HL-60/S4 treated with phorbol 12-myristate 13-acetate at 8.2 ng/mL for 4 days and 3 days (cell line): ENCODE results near the gene SLC7A6OS.

Source experiments
- in situ Hi-C: fragments of 300-500 bp; cut with MboI; formaldehyde crosslinking; loops from 2 replicates; pipeline ENCODE4 v1.15.0; 2022; ENCODE audit warnings: low sequenced_read_pairs

The SLC7A6OS gene

DNA sequence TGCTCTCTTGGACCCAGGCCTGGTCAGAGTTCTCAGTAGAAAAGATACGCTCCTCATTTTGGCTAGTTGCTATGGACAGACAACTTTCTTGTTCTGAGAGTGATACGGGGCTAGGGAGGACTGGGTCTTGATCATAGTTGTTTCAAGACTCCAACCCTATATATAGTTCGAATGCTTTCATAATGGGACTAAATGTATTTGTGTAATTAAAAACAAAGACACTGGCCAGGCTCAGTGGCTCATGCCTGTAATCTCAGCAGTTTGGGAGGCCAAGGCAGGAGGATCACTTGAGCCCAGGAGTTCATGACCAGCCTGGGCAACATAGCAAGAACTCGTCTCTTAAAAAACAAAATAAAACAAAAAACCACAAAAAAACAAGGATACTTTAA, 28.7 kb downstream of the SLC7A6OS start:
- in situ Hi-C loops: no loop called here

DNA sequence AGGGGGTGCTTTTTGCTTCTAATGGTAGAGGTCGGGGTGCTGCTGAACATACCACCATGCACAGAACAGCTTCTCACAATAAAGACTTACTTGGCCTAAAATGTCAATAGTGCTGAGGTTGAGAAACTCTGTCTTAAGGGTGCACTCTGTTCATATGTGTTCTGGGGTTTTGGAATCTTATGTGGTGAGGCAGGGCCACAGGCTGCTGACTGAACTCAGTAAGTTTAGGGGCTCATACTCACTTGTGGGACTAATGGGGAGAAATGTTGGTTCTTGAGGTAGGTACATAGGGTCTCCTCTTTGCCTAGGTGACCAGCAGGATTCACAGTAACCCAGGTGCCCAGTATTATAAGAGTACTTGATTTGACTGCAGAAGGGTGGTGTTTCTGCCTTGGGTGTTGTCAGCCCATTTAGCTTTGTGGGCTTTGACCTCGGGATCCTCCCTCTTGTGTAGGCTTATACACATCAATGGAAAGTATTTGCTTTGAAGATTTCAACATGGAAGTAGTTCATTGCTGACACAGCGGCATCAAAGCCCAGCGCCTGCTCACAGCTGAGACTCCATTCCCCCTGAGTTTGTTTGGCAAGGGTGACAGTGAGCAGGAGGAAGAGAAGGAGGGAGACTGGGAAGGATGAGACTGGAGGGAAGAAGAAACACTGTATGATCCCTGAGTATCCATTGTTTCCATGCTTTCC, 29.2 kb downstream of the SLC7A6OS start:
- in situ Hi-C loops: no loop called here

DNA sequence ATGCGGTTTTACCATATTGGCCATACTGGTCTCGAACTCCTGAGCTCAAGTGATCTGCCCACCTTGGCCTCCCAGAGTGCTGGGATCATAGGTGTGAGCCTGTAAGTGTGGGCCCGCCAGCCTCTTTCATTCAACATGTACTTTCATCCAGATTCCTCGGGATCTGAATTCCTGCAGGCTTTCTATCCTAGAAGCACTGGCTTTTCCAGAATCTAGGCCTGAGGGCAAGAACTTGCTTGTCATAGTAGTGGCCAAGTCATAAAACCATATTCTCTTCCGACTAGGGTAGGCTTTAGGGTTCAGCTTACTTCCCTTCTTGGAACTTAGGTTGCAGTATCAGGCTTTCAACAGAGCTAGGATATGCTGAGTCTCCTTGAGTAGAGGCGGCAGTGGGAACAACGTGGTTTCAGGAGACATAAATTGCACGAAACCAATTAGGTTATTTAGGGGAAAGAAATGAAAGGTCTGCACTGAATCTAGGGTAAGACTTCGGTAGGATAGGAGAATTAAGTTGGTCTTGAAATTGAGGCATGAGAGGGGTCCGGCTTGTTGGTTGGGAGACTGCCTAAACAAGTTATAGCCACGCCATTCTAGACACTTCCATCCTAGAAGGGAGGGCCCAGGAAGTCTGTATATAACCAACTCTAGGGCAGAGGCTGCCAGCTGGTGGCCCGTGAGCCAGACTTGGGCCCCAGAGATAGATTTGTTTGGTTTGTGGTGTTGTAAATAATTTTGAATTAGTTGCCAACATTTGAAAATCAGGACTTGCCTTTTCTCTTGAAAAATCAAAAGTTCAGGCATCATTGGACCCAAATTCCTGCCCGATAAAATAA, 30.8 kb downstream of the SLC7A6OS start:
- in situ Hi-C loops: no loop called here

DNA sequence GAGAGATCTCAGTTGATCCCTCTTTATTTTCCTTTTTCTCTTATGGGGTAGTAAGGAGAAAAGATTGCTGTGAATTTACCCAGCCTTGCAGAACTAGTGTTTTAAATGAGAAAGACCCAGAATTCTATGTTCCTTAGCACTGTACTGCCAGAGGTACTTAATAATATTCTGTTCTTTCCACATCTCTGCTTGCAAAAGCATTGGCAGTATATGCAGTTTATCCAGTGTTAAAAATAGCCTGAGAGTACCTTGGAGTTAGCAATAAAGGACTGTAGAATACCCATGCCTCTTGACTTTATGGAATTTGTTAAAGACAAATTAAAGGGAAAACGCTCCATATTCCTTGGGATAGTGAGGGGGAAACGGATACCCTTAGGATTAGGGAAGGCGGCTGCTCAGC, 34.5 kb downstream of the SLC7A6OS start:
- in situ Hi-C loops: no loop called here

DNA sequence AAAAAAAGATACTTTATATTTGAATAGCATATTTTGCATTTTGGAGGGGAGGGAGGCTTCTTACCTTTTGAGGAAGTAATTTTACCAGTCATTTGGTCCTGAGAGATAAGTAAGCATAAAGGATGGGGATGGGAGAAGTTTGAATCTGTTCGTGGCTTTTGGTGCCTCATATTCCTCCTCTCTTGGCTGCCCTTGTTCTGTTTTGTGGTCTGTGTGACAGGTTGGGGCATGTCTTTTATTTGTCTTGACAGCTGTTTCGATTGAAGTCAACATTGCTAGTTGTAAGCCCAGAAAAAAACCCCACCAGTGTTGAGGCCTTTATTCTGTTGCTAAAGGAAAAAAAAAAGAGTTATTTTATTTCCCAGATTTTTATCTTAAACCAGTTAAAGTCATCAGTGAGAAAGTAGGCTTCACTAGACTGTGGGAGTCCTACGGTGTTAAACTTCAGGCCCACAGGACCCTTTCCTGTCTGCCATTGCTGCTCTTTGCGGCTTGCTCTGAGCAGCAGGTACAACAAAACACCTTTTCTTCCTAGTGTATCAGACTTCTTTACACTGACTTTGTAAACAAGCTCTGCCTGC, 35.0 kb downstream of the SLC7A6OS start:
- in situ Hi-C loops: no loop called here

DNA sequence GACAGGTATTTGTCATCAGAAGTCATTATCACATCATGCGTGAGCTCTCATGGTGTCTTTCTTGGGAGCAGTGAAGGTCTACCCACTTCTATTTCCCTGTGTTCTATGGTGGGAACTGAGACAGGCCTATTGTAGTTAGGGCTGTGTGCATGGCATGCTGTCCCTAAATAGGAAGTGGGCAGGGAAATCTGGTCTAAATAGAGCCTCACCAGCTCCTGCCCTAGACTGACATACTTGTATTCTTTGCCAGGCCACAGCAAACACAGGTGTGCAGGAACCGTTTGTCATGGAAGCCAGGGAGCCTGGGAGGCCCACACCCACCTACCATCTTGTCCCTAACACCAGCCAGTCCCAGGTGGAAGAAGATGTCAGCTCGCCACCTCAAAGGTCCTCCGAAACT, 36.3 kb downstream of the SLC7A6OS start:
- in situ Hi-C loops: no loop called here

DNA sequence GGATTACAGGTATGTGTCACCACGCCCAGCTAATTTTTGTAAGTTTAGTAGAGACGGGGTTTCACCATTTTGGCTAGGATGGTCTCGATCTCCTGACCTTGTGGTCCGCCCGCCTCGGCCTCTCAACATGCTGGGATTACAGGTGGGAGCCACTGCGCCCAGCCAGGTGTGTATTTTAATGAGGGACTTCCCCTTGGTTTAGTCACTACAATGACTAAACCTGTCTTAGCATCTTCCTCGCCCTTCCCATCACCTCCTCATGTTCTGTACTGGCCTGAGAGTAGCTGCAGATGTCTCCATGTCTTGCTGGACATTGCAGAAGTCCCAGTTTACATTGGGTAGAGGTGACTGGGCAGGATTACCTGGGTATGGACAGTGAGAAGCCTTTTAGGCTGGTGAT, 36.9 kb downstream of the SLC7A6OS start:
- in situ Hi-C loops: no loop called here

DNA sequence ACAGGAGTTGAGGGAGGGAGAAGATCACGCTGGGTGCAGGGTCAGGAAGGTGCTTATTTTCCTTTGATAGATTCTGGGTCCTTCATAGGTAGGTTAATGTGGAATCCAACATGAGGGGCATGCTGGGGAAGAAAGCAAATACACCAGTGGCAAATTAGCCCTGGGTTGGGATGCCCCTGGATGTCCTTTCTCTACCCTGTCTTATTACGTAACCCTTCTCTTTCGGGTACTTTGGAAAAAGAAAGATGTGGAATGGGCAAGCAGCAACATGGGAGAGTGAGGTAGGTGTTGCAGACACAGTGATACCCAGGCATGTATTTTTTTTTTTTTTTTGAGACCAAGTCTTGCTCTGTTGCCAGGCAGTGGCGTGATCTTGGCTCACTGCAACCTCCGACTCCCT, 37.3 kb downstream of the SLC7A6OS start:
- in situ Hi-C loops: no loop called here

DNA sequence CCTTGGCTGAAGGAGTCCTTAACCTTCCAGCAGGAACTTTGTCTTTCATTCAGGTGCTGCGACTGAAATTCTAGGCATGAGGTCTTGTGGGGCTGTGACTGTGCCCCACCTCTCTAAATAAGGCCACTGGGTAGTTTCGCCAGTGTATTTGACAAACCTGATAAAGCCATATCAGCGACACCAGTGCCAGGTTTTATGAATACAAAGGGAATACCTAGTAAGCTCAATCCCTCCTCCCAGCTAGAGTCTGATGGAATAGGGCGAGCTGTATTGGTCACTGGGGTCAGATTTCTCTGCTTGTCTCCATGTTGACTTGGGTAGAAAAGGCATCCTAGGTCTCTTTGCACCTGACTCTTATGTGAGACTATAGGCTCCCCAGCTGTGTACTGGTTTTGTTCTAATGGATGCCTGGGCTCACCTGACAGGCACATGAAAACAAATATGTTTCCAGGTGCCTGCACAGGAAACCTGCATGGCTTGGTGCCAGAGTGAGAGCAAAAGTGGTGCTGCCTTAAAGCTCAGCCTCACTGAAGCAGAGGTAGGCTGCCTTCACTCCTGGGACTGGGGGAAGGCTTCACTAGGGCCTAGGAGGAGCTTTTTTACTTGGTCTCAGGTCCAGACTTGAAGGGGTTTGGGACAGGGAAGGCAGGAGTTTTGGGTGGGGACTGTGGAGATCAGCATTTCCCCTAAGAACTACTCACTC, 38.1 kb downstream of the SLC7A6OS start:
- in situ Hi-C loops: no loop called here

DNA sequence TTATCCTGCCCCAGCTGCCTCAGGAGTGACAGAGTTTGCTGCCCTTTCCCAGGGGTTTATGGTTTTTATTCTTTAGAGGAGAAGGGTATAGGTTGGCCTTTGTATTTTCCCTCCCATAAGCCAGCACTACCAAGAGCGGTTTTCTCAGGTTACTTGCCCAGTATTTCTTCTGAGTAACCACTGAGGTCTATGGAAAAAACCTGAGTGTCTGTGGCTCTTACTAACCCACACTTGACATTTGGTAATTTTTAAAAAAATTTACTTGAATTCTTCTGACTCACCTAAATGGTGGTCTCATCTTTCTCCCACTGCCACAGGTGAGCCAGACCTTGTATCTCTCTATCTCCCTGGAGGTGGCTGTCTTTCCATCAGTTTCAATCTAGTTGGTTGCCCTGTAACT, 40.4 kb downstream of the SLC7A6OS start:
- in situ Hi-C loops: no loop called here

DNA sequence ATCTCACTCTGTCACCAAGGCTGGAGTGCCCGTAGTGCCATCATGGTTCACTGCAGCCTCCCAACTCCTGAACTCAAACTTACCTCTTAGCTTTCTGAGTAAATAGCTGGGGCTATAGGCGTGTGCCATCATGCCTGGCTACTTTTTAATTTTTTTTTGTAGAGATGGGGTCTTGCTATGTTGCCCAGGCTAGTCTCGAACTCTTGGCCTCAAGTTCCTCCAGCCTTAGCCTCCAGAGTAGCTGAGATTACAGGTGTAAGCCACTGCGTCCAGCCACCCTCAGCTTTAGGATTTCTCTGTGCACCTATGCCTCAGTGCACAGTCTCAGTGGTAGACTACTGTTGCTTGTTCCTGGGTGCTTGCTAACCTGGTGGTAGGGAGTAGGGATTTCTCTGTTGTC, 41.0 kb downstream of the SLC7A6OS start:
- in situ Hi-C loops: no loop called here

DNA sequence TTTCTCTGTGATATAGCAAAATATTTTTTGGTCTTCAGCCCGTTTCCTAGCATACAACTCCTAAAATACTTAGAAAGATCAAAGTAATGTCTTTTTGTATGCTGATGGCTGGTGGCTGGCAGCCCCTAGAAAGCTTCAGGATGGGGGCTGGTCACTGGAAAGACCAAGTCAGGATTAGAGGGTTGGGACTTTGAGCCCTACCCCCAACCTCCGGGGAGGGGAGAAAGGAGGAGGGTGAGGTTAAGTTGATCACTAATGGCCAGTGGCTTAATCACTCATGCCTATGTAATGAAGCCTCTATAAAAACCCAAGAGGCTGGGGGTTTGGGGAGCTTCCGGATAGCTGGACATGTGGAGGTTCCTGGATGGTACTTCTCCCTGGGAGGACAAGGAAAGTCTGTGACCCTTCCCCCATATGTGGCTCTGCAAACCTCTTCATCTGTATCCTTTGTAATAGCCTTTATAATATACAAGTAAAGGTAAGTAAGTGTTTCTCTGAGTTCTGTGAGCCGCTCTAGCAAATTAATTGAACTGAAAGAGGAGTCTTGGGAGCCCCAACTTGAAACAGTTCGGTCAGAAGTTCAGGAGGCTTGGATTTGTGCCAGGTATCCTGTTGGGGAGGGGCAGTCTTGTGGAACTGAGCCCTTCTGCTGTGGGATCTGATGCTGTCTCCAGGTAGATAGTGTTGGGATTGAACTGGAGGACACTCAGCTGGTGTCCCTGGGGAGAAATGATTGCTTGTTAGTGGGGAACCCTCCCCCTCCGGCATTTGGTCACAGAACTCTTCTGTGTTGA, 42.9 kb downstream of the SLC7A6OS start:
- in situ Hi-C loops: no loop called here

DNA sequence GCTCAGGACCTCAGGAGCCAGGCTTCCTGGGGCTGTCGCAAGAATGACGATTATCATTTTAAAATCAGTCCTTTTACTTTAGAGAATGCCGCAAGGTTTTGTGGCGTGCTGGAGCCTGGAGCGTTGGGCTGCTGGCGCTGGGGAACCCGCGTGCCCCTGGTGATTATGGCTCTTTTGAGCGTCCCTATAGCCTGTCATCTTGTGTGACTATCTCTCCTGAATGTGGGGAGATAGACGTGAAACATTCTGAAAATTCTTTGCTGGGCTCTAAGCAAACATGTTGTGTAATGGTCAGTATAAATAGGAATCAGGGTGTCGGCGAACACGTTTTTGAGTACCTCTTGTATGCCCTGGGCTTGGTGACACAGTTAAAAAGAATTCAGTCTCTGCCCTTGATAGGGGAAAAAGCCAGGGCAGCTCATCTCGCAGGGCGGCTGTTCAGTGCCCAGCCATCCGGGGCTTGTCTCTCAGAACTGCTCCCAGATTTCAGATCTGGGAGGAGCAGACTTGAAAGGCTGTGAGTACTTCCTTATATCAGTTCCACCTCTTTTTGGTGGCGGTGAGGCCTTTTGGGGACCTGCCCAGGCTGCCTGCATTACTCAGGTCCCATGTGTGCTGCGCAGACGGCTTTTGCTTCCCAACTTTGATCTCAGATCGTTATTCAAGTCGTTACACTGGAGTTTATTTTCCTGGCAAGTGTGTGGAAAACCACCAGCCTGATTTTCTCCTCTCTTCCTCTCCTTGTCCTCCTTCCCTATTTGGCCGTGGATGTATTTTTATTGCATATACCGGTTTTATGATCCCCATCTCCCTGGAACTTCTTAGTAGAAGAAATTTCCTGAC, 45.4 kb downstream of the SLC7A6OS start:
- in situ Hi-C loops: no loop called here

DNA sequence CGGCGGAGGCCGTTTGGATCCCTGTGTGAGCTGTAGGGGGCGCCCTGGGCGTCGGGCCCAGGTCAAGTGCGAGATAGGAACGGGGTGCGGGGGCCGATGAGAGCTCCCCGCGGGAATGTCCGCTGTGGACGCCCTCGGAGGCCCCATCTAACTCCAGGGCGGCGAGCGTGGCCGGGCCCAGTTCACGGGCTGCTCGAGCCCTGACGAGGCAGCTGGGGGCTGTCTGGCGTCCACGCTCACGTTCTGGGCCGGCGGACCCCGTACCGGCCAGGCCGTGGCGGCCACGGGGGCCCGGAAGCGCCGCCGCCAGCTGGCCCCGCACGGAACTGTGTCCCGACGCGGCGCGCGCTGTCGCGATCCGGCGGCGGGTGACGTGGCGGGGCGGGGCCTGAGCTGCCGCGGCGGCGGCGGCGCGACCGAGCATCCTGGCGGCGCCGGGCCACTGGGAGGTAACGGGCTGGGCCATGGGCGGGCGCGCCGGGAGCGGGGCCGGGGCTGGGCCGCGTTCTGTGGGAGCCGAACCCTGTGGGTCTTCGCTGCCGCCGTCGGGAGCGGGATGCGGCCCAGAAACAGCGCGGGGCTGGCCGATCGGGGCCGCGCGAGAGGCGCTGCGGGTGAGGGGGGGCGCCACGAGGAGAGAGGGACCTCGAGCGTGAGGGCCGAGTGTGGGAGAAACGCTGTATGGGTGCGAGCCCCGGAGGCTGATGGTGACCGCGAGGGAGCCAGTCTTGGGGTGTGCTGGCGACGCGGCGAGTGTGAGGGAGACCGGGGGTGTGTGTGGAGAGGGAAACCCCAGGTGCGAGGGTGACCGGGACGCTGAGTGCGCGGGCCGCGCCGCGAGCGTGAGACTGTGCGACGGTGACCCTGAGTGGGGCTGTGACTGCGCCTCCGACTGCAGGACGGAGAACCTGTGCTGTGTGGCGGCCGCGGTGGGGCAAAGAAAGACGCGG, 46.3 kb downstream of the SLC7A6OS start, which contains the start of gene SLC7A6:
SLC7A6 (plus strand) TSS at position 399 of the 950 bp plus-strand sequence. CDS start 10,201 bp downstream, outside the sequence.
- in situ Hi-C loops: no loop called here

DNA sequence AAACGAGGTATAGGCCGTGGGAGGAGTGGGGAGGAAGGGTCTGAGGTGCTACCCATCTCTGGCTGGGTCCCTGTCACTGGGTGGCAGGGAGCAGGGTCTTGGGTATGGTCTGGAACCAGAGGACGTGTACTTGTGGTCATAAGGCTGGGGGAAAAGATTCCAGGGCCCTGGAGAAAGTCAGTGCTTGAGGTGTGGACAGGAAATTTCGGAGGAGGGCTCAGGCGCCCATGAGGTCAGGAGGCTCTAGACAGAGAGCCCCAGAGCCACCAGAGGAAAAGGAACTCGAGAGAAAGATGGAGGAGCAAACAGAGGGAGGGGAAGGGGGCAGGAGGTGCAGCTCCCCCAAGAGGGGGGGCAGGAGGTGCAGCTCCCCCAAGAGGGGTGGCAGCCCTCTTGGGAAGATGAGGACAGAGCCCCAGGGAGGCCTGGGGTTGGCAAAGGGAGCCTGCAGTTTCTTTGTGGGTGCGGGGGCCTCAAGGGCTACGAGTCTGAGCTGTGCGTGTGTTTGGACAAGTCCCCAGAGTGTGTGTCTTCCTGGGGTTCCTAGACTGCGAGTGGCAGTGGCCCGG, 47.1 kb downstream of the SLC7A6OS start:
- in situ Hi-C loops: no loop called here

DNA sequence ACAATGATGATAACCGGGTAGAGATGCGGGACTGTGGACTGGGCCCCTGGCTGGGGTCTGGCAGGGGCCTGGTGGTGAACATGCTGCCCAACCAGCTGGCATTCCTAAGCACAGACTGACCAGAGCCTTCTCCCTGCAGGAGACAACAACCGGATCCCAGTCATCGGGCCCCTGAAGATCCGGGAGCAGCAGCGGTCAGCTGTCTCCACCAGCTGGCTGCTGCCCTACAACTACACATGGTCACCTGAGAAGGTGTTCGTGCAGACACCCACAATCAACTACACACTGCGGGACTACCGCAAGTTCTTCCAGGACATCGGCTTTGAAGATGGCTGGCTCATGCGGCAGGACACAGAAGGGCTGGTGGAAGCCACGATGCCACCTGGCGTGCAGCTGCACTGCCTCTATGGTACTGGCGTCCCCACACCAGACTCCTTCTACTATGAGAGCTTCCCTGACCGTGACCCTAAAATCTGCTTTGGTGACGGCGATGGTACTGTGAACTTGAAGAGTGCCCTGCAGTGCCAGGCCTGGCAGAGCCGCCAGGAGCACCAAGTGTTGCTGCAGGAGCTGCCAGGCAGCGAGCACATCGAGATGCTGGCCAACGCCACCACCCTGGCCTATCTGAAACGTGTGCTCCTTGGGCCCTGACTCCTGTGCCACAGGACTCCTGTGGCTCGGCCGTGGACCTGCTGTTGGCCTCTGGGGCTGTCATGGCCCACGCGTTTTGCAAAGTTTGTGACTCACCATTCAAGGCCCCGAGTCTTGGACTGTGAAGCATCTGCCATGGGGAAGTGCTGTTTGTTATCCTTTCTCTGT, 51.5 kb downstream of the SLC7A6OS start:
- in situ Hi-C loops: no loop called here
